HG03520 (cell line): Measurements from ENCODE around the gene FBXL17.

ENCODE experiments used
- ATAC-seq: cut with Tn5 transposase; IDR thresholded peaks from one replicate; pipeline ENCODE4 v1.9.1; 2021; ENCODE audit warnings: mild to moderate bottlenecking, moderate library complexity; ENCODE audit not compliant: unreplicated experiment

The FBXL17 gene

DNA sequence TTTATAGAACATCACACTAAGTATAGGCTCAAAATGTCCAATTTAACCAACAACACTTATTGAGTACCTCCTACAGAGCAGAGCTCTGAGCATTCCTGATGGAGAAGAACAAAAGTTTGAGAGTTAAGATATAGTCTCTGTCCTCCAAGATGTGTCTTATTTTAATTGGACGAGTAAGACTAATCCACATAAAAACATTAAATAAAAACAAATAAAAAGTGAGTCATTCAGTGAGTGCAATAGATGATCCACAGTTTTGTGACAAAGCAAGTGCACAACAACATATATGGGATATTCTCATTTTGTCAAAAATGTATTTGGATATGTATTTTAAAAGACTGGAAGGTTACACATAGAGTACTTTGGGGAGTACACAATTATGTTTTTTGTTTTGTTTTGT lies 277.4 kb downstream of the FBXL17 start:
- no peak for ATAC-seq

GRCh38 chr5:108102463-108102862 lies 279.4 kb downstream of the FBXL17 start:
- no peak for ATAC-seq

GRCh38 chr5:108101821-108102220 lies 280.1 kb downstream of the FBXL17 start:
- no peak for ATAC-seq

DNA sequence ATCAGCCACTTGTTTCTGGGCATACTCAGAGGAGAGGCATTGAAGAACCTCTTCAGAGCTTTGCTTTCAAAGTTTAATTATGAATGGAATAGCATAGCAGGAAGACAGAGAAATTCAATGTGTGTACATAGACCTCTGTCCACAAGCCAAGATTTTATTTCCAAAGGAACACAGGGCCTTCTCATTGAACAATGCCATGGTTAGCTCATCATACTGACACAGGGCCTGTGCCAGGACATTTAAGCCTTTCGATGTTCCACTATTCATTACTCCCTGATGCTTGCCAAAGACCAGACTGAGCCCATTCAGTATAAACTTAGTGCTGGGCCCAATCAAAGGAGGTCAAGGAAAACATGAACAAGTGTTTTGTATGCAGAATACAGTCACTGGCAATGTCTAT lies 280.8 kb downstream of the FBXL17 start:
- ATAC-seq: no peak

DNA sequence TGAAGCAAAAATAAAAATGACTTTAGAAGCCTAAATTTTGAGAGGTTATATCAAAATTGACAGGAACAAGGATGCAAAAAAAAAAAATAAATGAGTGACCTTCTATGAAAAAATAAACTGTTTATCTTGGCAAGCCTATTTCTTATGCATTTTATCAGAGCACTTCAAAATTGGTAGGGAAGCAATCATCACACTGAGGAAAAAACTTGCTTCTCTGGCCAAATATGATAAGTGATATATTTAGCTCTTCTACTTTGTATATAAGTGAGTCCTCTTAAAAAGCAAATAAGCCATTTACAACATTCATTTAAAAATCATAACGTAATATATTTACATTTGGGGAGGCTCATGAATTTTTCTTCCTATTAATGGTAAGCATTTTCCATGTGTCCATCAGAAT lies 287.1 kb downstream of the FBXL17 start:
- ATAC-seq: no peak

- no peak for ATAC-seq
Measured at GRCh38 chr5:108093186-108093585, 288.7 kb downstream of the FBXL17 start.

DNA sequence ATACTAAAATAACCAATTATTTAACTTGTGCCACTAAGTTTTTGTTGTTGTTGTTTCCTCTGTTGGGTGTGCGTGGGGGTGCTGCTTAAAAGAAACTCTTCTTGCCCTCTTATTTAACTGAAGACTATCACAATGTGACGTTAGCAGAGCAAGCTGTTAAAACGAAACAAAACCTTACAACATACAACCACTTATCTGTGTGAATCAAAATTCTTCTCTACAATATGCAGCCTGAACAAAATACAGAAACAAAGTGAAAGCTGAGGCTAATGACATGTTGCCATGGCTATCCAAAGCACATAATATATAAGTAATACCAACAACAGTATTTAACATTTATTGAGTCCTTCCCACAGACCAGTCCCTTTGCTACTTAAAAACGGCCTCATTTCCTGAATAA lies 291.0 kb downstream of the FBXL17 start:
- ATAC-seq: no peak

DNA sequence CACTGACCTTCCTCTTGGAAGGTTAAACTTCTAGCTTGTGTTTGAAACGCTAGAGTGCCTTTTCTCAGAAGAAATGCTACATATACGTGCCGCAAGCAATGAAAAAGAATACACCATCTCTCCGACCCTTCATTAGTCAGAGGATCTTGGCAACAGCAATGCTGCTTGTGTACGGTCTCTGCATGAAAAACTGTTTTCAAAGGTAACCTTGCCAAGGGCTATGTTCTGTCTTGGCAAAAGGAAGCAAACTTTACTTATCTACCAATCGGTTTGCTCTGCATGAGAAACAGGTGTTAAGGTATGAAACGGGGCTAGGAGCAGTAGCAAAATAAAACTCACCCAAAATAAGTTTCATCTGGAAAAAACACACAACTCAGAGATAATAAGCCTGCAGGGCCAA lies 297.8 kb downstream of the FBXL17 start:
- ATAC-seq: no peak

DNA sequence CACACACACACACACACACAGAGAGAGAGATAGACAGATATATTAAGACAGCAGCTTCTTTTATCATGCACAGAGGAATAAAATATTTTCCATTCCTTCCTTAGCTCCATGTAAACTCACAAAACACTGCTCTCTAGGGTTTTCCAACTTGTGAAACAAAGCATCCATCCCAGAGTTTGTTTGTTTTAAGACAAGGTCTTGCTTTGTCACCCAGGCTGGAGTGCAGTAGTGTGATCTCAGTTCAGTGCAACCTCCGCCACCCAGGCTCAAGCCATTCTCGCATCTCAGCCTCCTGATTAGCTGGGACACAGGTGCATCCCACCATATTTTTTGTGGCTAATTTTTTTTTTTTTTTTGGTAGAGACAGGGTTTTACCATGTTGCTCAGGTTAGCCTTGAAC lies 298.7 kb downstream of the FBXL17 start:
- no peak for ATAC-seq

GRCh38 chr5:108081707-108082106 lies 300.2 kb downstream of the FBXL17 start:
- ATAC-seq: no peak

DNA sequence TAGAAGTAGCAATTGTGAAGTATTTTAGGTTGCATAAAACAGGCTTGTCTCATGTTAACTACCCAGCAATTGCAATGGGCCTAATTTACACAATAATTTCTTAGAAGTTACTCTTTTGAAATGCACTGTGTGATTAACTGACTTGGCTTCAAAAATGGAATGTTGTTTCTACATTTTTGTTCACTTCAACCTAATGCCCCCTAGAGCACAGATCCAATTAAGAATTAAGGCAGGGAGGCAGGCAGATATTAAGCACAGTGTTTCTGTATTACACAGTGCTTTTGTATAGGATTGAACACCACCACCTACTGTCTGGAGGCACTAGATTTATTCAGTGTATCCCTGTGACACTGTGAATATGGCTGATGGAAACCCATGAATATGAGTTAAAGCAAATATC lies 302.1 kb downstream of the FBXL17 start:
- ATAC-seq: no peak

GRCh38 chr5:108078882-108079281 lies 303.0 kb downstream of the FBXL17 start:
- no peak for ATAC-seq

DNA sequence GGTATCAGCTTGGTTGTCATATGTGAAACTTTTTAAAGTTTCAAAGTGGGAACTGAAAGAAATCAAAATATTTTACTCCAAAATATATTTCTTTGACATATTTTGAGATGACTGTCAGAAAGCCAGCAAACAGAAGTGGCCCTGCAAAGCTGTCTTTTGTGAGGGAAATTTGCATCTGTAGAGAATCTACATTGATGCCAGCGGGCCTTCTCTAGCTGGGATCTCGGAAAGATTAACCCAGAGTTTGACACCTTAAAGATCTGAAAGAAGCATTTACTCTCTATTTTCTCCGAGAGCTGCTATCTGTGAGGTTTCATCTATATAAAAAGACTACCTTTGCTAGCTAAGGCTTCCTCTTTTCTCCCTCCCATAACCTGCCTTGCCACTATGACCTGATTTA lies 303.6 kb downstream of the FBXL17 start:
- ATAC-seq: no peak

DNA sequence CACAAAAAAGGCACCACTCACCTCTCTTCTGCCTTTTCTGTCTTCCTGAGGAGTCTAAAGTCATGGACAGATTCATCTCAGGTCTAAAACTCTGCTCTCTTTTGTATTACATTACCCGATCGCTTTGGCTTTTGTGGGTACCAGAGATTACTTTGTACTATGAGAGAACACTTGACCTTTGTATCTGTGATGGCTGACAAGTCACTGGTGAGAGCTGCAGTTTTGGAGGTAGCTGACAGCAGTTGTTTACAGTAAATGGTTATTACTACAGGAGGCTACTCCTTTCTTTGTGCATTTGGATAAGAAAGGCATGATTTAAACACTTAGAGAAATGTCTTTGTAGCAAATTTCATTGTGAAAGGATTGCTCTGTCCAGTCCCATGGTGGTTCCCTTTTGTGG lies 307.3 kb downstream of the FBXL17 start:
- ATAC-seq: no peak

DNA sequence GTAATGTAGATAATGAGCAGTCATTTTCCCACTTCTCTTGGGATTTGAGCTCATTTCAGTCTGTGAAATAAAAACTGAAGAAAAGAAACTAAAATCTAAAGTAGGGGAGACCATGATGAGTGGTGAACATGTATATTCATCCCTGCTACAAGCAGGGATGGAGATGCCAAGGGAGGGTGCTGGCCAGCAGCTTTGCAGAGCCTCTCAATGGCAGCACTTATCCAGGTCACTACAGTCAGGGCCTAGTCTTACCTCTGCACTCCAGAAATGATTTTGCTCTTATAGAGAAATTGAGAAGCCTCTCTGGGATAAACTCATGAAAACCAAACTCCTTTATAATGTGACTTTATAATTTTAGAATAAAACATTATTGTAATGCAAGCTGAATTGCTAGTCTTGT lies 317.6 kb downstream of the FBXL17 start:
- ATAC-seq: no peak

- ATAC-seq: no peak
Measured at GRCh38 chr5:108061941-108062340, 320.0 kb downstream of the FBXL17 start.

- peak; percentile 48 for ATAC-seq
Measured at GRCh38 chr5:108060340-108060739, 321.6 kb downstream of the FBXL17 start.

DNA sequence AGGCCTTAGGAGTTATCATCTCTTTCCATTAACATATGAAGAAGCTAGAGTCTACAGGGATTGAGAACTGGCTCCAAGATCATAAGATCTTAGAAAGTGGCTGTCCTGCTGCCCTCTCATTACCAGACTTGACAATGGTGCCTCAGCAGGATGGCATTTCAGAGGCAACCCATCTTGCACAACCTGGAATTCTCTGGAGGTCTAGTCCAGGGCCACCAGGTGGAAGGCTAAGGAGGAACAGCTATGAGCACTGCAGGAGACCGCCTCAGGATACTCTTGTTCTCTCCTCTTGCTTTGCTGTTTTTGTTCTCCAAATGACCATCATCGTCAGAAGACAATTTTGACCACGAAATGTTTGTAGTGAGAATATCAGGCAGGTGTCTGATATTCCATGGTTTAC lies 322.6 kb downstream of the FBXL17 start:
- ATAC-seq: no peak

DNA sequence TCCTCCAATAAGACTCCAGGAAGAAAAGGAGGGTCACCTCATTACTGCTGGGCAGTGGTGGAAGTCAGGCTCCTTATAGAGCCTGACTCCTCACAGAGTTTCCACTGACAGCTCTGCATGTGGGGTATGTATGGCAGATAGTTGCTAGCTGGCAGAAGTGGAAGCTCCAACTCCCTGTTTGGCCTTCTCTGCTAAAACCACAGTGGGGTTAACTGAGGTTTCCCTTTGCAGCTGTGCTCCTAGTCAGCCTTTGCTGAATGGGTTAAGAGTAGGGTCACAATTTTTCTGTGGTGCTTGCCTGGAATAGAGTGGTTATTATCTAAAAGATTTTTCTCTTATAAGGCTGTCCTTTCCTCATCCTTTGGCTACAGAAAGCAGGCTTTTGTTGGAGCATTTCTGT lies 327.5 kb downstream of the FBXL17 start:
- no peak for ATAC-seq

- ATAC-seq: no peak
Measured at GRCh38 chr5:108046955-108047670, 334.8 kb downstream of the FBXL17 start.

- no peak for ATAC-seq
Measured at GRCh38 chr5:108036482-108036881, 345.4 kb downstream of the FBXL17 start.

DNA sequence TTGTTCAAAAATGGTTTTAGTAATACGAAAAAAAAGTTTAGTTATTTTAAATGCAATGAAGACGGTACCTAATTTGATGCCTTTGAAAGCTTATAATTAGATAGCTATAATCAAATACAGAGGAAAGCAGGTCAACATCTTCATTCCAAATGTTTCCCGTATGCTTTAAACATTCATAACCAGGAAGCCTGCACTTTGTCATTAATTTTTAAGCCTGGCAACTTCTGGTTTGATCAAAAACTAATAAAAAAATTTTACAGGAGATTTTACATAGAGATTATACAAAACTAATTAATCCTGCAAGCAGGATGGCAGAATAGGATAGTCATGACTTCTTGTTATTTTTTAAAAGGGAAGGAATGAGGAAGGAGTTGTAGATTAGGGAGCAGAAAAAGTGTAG lies 353.0 kb downstream of the FBXL17 start:
- no peak for ATAC-seq

- no peak for ATAC-seq
Measured at GRCh38 chr5:108028412-108028811, 353.5 kb downstream of the FBXL17 start.
